ENCODE measurements around the gene ACOD1. TPM values are rescaled to one million over a fixed set of nuclear protein-coding genes. Genes with fewer than 3 reads are reported as not detected.

Gene ACOD1
- total RNA-seq, 1 experiment from 2014 or later: not detected

DNA sequence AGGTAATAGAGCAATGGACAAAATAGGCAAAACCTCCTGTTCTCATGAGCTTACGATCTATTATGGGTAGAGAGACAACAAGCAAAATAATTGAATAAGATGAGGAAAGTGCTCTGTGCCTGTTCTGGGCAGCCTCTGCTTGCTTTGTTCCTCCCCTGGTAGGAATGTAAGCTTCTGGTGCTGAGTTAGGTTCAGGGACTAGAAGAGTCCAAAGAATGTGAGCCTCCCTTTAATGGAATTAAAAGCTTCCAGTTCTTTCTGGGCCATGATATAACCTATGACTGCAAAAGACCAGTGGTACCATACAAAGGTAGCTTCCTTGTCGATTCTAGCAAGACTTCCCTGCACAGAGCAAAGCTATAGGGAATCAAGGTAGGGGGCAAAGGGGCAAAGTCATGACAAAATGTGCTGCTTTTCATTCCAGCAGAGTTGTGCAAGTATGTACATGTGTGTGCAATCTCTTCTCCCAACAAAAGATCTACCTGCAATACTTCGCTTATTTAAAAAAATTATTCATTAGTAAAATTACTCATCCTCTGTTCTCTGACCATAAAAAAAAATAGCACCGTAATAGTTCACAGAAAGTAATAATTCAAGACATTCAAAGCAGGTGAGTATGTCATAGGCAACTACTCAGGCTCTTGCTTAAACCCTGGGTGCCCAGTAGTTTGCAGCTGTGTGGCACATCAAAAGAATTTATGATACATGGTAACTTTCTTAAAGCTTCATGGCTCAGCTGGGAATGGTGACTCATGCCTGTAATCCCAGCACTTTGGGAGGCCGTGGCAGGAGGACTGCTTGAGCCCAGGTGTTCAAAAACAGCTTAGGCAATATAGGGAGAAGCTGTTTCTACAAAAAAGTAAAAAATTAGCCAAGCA lies 21.4 kb downstream of the ACOD1 start:
- H3K23ac ChIP-seq (ENCODE audit: insufficient read length, low read depth, low read length): no peak overlapping the region
- H3K4me1 ChIP-seq (ENCODE audit: insufficient read depth, low read length): no peaks in the 10 kb centered on the region; the same call in 1 of the 2 replicates
- no peaks in the 10 kb centered on the region for H3K79me2 ChIP-seq (ENCODE audit: insufficient read depth, low read length)
- H2BK15ac ChIP-seq (ENCODE audit: low read depth, low read length): no peak overlapping the region
- H3K27ac Mint-ChIP-seq: no peak overlapping the region
- no peak overlapping the region for H3K27ac ChIP-seq (ENCODE audit: insufficient read length, low read depth, low read length)
- no peak overlapping the region for H3K56ac ChIP-seq (ENCODE audit: insufficient read length, low read depth, low read length)
- no CpG with 5 or more reads among the region's 5 CpGs for WGBS (ENCODE audit: extremely low coverage, insufficient read length, low lambda C conversion rate)
- no peak overlapping the region for H3K18ac ChIP-seq (ENCODE audit: insufficient read length, low read depth, low read length)
- no peak for DNase-seq
- no peak overlapping the region for H3T11ph ChIP-seq (ENCODE audit: low read length)
- H4K8ac ChIP-seq (replicated peaks; ENCODE audit: insufficient read length, low read depth, low read length): no peak overlapping the region
- no peak overlapping the region for H2AFZ ChIP-seq (ENCODE audit: low read length)
- no peak overlapping the region for H2BK20ac ChIP-seq (ENCODE audit: low read depth, low read length, poor library complexity, severe bottlenecking)
- H2BK12ac ChIP-seq (ENCODE audit: insufficient read length, low read depth, low read length): no peak overlapping the region
- H3K36me3 Mint-ChIP-seq (ENCODE audit: insufficient read depth in 1 of 3, low read depth in 3 of 3): no peaks in the 10 kb centered on the region
- no peak overlapping the region for H2BK5ac ChIP-seq (ENCODE audit: insufficient read length, low read length)
- no peaks in the 10 kb centered on the region; the same call in 1 of the 2 replicates for H3K27me3 Mint-ChIP-seq (ENCODE audit: low read depth)
- H3K14ac ChIP-seq (ENCODE audit: insufficient read depth, low read length): no peak overlapping the region
- no peaks in the 10 kb centered on the region for H3K79me1 ChIP-seq (ENCODE audit: insufficient read depth, low read depth, low read length, poor library complexity, severe bottlenecking)
- H3K27me3 ChIP-seq (ENCODE audit: insufficient read depth, low read length): no peaks in the 10 kb centered on the region
- no peak overlapping the region for H3K4me2 ChIP-seq (ENCODE audit: insufficient read depth, insufficient read length, low read length)
- no peaks in the 10 kb centered on the region for H3K9me3 ChIP-seq (ENCODE audit: control insufficient read depth, low read depth, low read length)
- H3K9me3 Mint-ChIP-seq: no peaks in the 10 kb centered on the region
- no peaks in the 10 kb centered on the region for H3K23me2 ChIP-seq (ENCODE audit: insufficient read length, low read depth, low read length, poor library complexity, severe bottlenecking)
- H2BK120ac ChIP-seq (ENCODE audit: low read depth, low read length, poor library complexity, severe bottlenecking): no peak overlapping the region
- no peaks in the 10 kb centered on the region for H4K20me1 ChIP-seq (ENCODE audit: control insufficient read depth, insufficient read depth, insufficient read length)
- H4K5ac ChIP-seq (ENCODE audit: insufficient read length, low read depth, low read length): no peak overlapping the region
- no peak overlapping the region for H3K9ac ChIP-seq (ENCODE audit: extremely low read depth, insufficient read length, low read length)
- no peak overlapping the region for H2AK5ac ChIP-seq (ENCODE audit: insufficient read length, low read length)
- H3K4me1 Mint-ChIP-seq: peaks cover 10 to 12% of the 10 kb centered on the region in 2 experiments
- no peak overlapping the region for H3K4ac ChIP-seq (ENCODE audit: low read depth, low read length)
- TF ChIP-seq, protein P1, sequence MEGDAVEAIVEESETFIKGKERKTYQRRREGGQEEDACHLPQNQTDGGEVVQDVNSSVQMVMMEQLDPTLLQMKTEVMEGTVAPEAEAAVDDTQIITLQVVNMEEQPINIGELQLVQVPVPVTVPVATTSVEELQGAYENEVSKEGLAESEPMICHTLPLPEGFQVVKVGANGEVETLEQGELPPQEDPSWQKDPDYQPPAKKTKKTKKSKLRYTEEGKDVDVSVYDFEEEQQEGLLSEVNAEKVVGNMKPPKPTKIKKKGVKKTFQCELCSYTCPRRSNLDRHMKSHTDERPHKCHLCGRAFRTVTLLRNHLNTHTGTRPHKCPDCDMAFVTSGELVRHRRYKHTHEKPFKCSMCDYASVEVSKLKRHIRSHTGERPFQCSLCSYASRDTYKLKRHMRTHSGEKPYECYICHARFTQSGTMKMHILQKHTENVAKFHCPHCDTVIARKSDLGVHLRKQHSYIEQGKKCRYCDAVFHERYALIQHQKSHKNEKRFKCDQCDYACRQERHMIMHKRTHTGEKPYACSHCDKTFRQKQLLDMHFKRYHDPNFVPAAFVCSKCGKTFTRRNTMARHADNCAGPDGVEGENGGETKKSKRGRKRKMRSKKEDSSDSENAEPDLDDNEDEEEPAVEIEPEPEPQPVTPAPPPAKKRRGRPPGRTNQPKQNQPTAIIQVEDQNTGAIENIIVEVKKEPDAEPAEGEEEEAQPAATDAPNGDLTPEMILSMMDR (conservative IDR thresholded peaks at IDR 0.05): no peak
- H4K91ac ChIP-seq (ENCODE audit: insufficient read length, low read depth, low read length): no peak overlapping the region
- no peak overlapping the region for H3K4me3 Mint-ChIP-seq

Data from H9 (cell line).